CMK (cell line): ENCODE data around the gene ADAMTS10.
A peak's percentile ranks its signal among the peaks of the same experiment; 100 is the strongest.
"Not testable (repeated sequence)": the region's sequence is repeated elsewhere in the genome, so short reads cannot be mapped to it uniquely, and the experiment has no call there.

Experiments used
- DNase-seq: peaks from one replicate; pipeline ENCODE4 v3.0.0-alpha.2; 2010; ENCODE audit warnings: low read depth

ADAMTS10 gene

GRCh38 chr19:8593931-8594330, 16.6 kb downstream of the ADAMTS10 start:
- DNase-seq: no peak

GRCh38 chr19:8592231-8593009, 18.1 kb downstream of the ADAMTS10 start:
- DNase-seq: no peak

- no peak for DNase-seq
Observed at GRCh38 chr19:8589177-8589714, 21.3 kb downstream of the ADAMTS10 start.

GRCh38 chr19:8585894-8586750, 24.4 kb downstream of the ADAMTS10 start:
- DNase-seq: no peak

- DNase-seq: no peak
Observed at GRCh38 chr19:8584965-8585893, 25.3 kb downstream of the ADAMTS10 start.

- DNase-seq: peak; percentile 65
Observed at GRCh38 chr19:8580710-8581281, 29.7 kb downstream of the ADAMTS10 start.

GRCh38 chr19:8578642-8579265, 31.8 kb downstream of the ADAMTS10 start:
- DNase-seq: no peak

- no peak for DNase-seq
Observed at GRCh38 chr19:8577741-8578140, 32.8 kb downstream of the ADAMTS10 start.

- no peak for DNase-seq
Observed at GRCh38 chr19:8577247-8577646, 33.3 kb downstream of the ADAMTS10 start, which contains the start of gene MYO1F. Gene MYO1F (minus strand): TSS chr19:8577442. CDS start chr19:8577309, 133 bp downstream.

- no peak for DNase-seq
Observed at GRCh38 chr19:8576273-8576993, 34.1 kb downstream of the ADAMTS10 start.

- no peak for DNase-seq
Observed at GRCh38 chr19:8575467-8575997, 35.0 kb downstream of the ADAMTS10 start.

GRCh38 chr19:8574619-8574922, 35.9 kb downstream of the ADAMTS10 start:
- not testable (repeated sequence) for DNase-seq

- DNase-seq: no peak
Observed at GRCh38 chr19:8573316-8573715, 37.2 kb downstream of the ADAMTS10 start.

- DNase-seq: no peak
Observed at GRCh38 chr19:8571006-8571411, 39.5 kb downstream of the ADAMTS10 start.

GRCh38 chr19:8569066-8569771, 41.3 kb downstream of the ADAMTS10 start:
- DNase-seq: peak; percentile 96

- no peak for DNase-seq
Observed at GRCh38 chr19:8567522-8568172, 42.9 kb downstream of the ADAMTS10 start.

- no peak for DNase-seq
Observed at GRCh38 chr19:8566855-8567254, 43.7 kb downstream of the ADAMTS10 start.

GRCh38 chr19:8564866-8565265, 45.6 kb downstream of the ADAMTS10 start:
- not testable (repeated sequence) for DNase-seq
